ENCODE data around the gene DDX21.
"Not testable (repeated sequence)": the region's sequence is repeated elsewhere in the genome, so short reads cannot be mapped to it uniquely, and the experiment has no call there.

DDX21 gene

DNA sequence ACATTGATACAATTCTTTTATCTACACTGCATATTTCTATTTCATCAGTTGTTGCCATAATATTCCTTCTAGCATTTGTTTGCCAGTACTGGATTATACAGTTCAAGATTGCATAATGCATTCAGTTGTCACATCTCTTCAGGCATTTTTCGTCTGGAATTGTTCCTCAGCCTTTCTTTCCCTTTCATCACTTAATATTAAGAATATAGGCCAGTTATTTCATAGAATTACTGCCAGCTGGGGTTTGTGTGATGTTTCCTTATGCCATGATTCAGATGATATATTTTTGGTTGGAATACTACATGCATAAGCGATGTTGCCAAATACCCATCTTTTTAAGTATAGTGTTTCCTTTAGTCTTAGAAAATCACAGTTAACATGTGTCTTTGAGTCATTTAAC, 53.4 kb downstream of the DDX21 start:
- peaks cover 0 to 5% (median 0%) of the 10 kb centered on the region in 4 donors for H3K4me1 ChIP-seq
- H3K27me3 ChIP-seq: no peaks in the 10 kb centered on the region
- TF ChIP-seq, protein P1, sequence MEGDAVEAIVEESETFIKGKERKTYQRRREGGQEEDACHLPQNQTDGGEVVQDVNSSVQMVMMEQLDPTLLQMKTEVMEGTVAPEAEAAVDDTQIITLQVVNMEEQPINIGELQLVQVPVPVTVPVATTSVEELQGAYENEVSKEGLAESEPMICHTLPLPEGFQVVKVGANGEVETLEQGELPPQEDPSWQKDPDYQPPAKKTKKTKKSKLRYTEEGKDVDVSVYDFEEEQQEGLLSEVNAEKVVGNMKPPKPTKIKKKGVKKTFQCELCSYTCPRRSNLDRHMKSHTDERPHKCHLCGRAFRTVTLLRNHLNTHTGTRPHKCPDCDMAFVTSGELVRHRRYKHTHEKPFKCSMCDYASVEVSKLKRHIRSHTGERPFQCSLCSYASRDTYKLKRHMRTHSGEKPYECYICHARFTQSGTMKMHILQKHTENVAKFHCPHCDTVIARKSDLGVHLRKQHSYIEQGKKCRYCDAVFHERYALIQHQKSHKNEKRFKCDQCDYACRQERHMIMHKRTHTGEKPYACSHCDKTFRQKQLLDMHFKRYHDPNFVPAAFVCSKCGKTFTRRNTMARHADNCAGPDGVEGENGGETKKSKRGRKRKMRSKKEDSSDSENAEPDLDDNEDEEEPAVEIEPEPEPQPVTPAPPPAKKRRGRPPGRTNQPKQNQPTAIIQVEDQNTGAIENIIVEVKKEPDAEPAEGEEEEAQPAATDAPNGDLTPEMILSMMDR (IDR thresholded peaks at IDR 0.05): no peak
- H3K27ac ChIP-seq: peak overlapping the region in 1 of 2 donors; percentile 12
- peaks cover 42 to 77% (median 51%) of the 10 kb centered on the region in 3 donors for H3K36me3 ChIP-seq
- H3K4me3 ChIP-seq: no peak overlapping the region
- intact Hi-C loops (cut with DNase I; ENCODE audit: low total_unique reads): loop anchor here (5.0 kb wide), 1 partner anchor 83 kb away; no protein-coding TSS in a partner anchor
- DNase-seq: no peak
- H3K9me3 ChIP-seq: no peaks in the 10 kb centered on the region

DNA sequence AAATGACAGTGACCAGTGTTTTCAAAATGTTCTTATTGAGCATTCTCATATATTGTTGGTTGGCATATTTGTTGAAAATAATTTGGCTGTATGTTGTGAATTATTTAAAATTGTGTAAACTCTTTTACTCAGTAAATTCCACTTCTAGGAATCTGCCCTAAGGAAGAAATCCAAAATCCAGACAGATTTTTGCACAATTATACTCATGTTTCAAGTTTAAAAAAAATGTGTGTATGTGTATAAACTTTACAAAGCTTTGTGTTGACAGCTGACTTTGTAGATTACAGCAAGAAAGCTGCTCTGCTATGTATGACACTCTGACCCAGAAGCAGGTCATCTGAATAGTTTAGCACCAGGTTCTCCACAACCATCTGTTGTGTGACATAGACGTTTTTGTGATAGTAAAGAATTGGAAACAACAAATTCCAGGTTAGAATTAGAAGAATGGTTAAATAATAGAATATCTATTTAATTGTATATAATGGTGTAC, 54.2 kb downstream of the DDX21 start:
- H3K27ac ChIP-seq: peak overlapping the region in 1 of 2 donors; percentile 12
- intact Hi-C loops (cut with DNase I; ENCODE audit: low total_unique reads): no loop called here
- peaks cover 0 to 5% (median 0%) of the 10 kb centered on the region in 4 donors for H3K4me1 ChIP-seq
- H3K27me3 ChIP-seq: no peaks in the 10 kb centered on the region
- no peaks in the 10 kb centered on the region for H3K9me3 ChIP-seq
- H3K36me3 ChIP-seq: peaks cover 46 to 82% (median 59%) of the 10 kb centered on the region in 3 donors
- DNase-seq: no peak
- no peak overlapping the region for H3K4me3 ChIP-seq
- TF ChIP-seq, protein P1 (IDR thresholded peaks at IDR 0.05): no peak

DNA sequence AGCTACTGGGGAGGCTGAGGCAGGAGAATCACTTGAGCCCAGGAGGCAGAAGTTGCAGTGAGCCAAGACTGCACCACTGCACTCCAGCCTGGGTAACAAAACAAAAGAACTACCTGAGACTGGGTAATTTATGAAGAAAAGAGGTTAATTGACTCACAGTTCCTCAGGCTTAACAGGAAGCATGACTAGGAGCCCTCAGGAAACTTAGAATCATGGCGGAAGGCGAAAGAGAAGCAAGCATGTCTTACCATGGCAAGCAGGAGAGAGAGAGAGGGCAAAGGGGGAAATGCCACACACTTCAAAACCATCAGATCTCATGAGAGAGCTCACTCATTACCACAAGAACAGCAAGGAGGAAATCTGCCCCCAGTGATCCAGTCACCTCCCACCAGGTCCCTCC, 56.8 kb downstream of the DDX21 start:
- H3K27ac ChIP-seq; H3K27me3 ChIP-seq; DNase-seq; H3K4me1 ChIP-seq; H3K9me3 ChIP-seq; H3K4me3 ChIP-seq; intact Hi-C loops (cut with DNase I; ENCODE audit: low total_unique reads): not testable (repeated sequence)
- H3K36me3 ChIP-seq: peaks cover 62 to 87% (median 62%) of the 10 kb centered on the region in 3 donors

DNA sequence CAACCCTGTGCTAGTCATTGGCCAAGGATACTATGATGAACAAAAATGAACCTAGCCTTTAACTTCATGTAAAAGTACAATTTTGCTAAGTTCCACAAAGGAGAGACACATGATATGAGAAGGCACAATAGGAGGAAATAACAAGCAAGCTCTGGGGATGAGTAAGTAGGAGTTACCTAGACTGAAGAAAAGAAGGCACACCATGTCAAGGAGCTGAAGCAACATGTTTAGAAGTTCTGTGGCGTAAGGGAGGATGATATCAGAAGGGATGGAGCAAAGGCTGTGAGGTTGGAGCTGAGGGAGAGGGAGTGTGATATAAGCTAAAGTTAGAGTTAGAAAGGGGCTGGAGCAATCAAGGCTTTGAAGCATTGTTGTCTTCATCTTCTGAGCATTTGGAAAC, 58.2 kb downstream of the DDX21 start:
- peaks cover 69 to 93% (median 73%) of the 10 kb centered on the region in 3 donors for H3K36me3 ChIP-seq
- TF ChIP-seq, protein P1 (IDR thresholded peaks at IDR 0.05): no peak

DNA sequence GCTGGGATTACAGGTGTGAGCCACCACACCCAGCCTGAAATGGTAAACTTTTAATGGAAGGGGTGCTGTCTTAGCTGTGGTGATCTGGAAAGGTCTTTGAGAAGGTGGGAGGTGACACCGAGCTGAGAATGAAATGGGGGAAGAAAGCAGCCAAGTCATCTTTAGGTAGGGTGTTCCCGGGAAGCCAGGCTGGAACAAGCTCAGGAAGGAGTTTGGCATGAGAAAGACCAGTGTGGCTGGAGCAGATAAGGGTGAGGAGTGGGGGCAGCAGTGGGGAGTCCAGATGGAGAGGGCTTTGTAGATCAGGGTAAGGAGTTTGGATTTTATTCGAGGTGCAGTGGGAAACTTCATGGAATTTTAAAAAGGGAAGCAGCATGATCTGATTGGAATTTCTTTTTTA, 62.6 kb downstream of the DDX21 start:
- no peak overlapping the region for H3K27ac ChIP-seq
- DNase-seq: no peak
- no peaks in the 10 kb centered on the region for H3K4me1 ChIP-seq
- no peaks in the 10 kb centered on the region for H3K27me3 ChIP-seq
- no peak overlapping the region for H3K4me3 ChIP-seq
- TF ChIP-seq, protein P1 (IDR thresholded peaks at IDR 0.05): no peak
- peaks cover 43 to 70% (median 52%) of the 10 kb centered on the region in 3 donors for H3K36me3 ChIP-seq
- intact Hi-C loops (cut with DNase I; ENCODE audit: low total_unique reads): no loop called here
- H3K9me3 ChIP-seq: no peaks in the 10 kb centered on the region

More for the DNA sequence above, 58.2 kb downstream of the DDX21 start:
- Histone ChIP-seq H3K27ac (no peak overlapping the region), H3K4me1 (peaks cover 0 to 3% (median 0%) of the 10 kb centered on the region in 4 donors), H3K4me3 (no peak overlapping the region), H3K27me3 (no peaks in the 10 kb centered on the region), H3K9me3 (no peaks in the 10 kb centered on the region)
- no peak for DNase-seq
- intact Hi-C loops (cut with DNase I; ENCODE audit: low total_unique reads): no loop called here

DNA sequence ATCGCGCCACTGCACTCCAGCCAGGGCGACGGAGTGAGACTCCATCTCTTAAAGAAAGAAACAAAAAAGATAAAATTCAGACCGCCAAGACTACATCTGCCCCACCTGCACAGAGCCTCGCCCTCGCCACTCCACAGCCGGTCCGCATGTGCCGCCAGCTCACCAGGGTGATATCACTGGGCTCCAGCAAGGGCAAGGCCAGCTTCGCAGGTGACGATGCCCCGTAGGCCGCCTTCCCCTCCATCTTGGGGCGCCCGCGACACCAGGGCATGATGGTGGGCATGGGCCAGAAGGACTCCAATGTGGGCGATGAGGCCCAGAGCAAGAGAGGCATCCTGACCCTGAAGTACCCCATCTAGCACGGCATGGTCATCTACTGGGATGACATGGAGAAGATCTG, 66.6 kb downstream of the DDX21 start:
- no peak overlapping the region for H3K4me3 ChIP-seq
- intact Hi-C loops (cut with DNase I; ENCODE audit: low total_unique reads): no loop called here
- no peaks in the 10 kb centered on the region for H3K27me3 ChIP-seq
- H3K27ac ChIP-seq: no peak overlapping the region
- H3K9me3 ChIP-seq: no peaks in the 10 kb centered on the region
- peaks cover 9 to 30% (median 15%) of the 10 kb centered on the region in 3 donors for H3K36me3 ChIP-seq
- H3K4me1 ChIP-seq: no peaks in the 10 kb centered on the region
- DNase-seq: no peak
- TF ChIP-seq, protein P1 (IDR thresholded peaks at IDR 0.05): no peak
